PC-3 (cell line): Measurements from ENCODE around the gene CERS2.

Source experiments
- CTCF ChIP-seq: fragments of 300-600 bp; sonication (generic); conservative IDR thresholded peaks from 2 replicates; pipeline ENCODE4 v1.5.1; 2017; ENCODE audit warnings: antibody characterized with exemption, low read depth, mild to moderate bottlenecking, low read length
- EZH2 ChIP-seq: fragments of 300-600 bp; sonication (generic); IDR thresholded peaks from one replicate; pipeline ENCODE4 v1.6.1; 2017; ENCODE audit warnings: antibody characterized with exemption, mild to moderate bottlenecking, low read length; ENCODE audit not compliant: unreplicated experiment
- EZH2phosphoT487 ChIP-seq: fragments of 300-600 bp; sonication (generic); IDR thresholded peaks from 2 replicates; pipeline ENCODE4 v1.6.1; 2018; ENCODE audit warnings: mild to moderate bottlenecking, antibody characterized with exemption, low read length, borderline replicate concordance

- TF ChIP-seq CTCF (no peak), EZH2 (no peak), EZH2phosphoT487 (no peak)
These were observed 35.2 kb upstream of the CERS2 start for GRCh38 chr1:151009674-151010345.
